SU-DHL-6 (cell line): ENCODE measurements around the gene ACVR1B.

Experiments used
- CTCF ChIP-seq: fragments of 200-600 bp; sonication (generic); IDR thresholded peaks from one replicate; pipeline ENCODE4 v1.5.1; 2017; ENCODE audit warnings: antibody characterized with exemption, mild to moderate bottlenecking, low read length, moderate library complexity; ENCODE audit not compliant: insufficient read depth, poor library complexity, severe bottlenecking
- EZH2phosphoT487 ChIP-seq: fragments of 200-600 bp; sonication (generic), shearing (Covaris generic); conservative IDR thresholded peaks from 2 replicates; pipeline ENCODE4 v1.6.1; 2018; ENCODE audit warnings: mild to moderate bottlenecking, antibody characterized with exemption, low read length, moderate library complexity, mixed read lengths

GRCh38 chr12:52044292-52044983, 92.9 kb downstream of the ACVR1B start:
- no peak for TF ChIP-seq CTCF
- no peak for TF ChIP-seq EZH2phosphoT487
